IPS-15b (cell line): ENCODE results near the gene ANKLE1.

Experiments
- H3K27me3 ChIP-seq: one replicate; pipeline ENCODE4 v1.6.1; 2013; ENCODE audit warnings: low read length; ENCODE audit not compliant: control insufficient read depth, insufficient read depth
- H3K36me3 ChIP-seq: one replicate; pipeline ENCODE4 v1.6.1; 2013; ENCODE audit warnings: low read length; ENCODE audit not compliant: control insufficient read depth, insufficient read depth
- H3K4me1 ChIP-seq: one replicate; pipeline ENCODE4 v1.6.1; 2013; ENCODE audit warnings: mild to moderate bottlenecking, low read length; ENCODE audit not compliant: control insufficient read depth, insufficient read depth
- H3K4me3 ChIP-seq: one replicate; pipeline ENCODE4 v1.5.1; 2013; ENCODE audit warnings: low read depth, low read length
- H3K9ac ChIP-seq: one replicate; pipeline ENCODE4 v1.6.1; 2013; ENCODE audit warnings: low read depth, mild to moderate bottlenecking, low read length
- H3K9me3 ChIP-seq: one replicate; pipeline ENCODE4 v1.6.1; 2013; ENCODE audit warnings: mild to moderate bottlenecking, low read length; ENCODE audit not compliant: control insufficient read depth, insufficient read depth

Gene ANKLE1

DNA sequence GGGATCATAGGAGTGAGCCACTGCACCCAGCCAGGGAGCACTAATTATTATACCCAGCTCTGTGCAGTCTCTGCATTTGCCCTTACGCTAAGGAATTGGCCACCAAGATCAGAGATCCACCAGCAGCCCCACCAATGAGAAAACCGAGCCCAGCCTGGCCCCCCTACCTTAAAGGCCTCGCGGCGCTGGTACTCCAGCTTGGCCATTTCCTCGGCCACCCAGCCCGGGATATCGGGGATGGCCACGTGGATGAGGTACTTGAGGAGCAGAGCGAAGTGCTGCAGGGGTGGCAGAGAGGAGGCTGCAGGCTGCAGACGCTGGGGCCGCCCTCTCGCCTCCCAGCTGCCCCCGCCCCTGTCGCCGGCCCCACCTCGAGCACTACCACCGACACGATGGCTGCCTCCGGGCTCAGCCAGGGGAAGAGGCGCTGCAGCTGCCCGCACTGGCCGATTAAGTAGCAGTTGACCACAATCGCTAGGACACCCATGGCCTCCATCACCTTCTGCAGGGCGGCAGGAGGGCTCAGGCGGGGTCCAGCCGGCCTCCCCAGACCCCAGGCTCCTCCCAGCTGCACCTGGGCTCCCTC lies 45.5 kb downstream of the ANKLE1 start:
- Histone ChIP-seq H3K9ac (peak overlapping the region; percentile 56), H3K27me3 (peaks cover 12% of the 10 kb centered on the region), H3K9me3 (no peaks in the 10 kb centered on the region), H3K4me3 (peak overlapping the region; percentile 65), H3K4me1 (no peaks in the 10 kb centered on the region), H3K36me3 (peaks cover 9% of the 10 kb centered on the region)

GRCh38 chr19:17327654-17328516 lies 46.2 kb downstream of the ANKLE1 start:
- peak overlapping the region; percentile 65 for H3K4me3 ChIP-seq
- H3K9ac ChIP-seq, result peak overlapping the region; percentile 70
- peaks cover 12% of the 10 kb centered on the region for H3K27me3 ChIP-seq

GRCh38 chr19:17328517-17329365 lies 47.0 kb downstream of the ANKLE1 start:
- H3K4me3 ChIP-seq, result peak overlapping the region; percentile 65
- H3K36me3 ChIP-seq, result peaks cover 13% of the 10 kb centered on the region
- H3K4me1 ChIP-seq, result no peaks in the 10 kb centered on the region
- H3K9ac ChIP-seq, result peak overlapping the region; percentile 70
- H3K27me3 ChIP-seq, result peaks cover 12% of the 10 kb centered on the region
- H3K9me3 ChIP-seq, result no peaks in the 10 kb centered on the region

More at GRCh38 chr19:17327654-17328516, 46.2 kb downstream of the ANKLE1 start:
- Histone ChIP-seq H3K36me3 (peaks cover 9% of the 10 kb centered on the region), H3K4me1 (no peaks in the 10 kb centered on the region), H3K9me3 (no peaks in the 10 kb centered on the region)

DNA sequence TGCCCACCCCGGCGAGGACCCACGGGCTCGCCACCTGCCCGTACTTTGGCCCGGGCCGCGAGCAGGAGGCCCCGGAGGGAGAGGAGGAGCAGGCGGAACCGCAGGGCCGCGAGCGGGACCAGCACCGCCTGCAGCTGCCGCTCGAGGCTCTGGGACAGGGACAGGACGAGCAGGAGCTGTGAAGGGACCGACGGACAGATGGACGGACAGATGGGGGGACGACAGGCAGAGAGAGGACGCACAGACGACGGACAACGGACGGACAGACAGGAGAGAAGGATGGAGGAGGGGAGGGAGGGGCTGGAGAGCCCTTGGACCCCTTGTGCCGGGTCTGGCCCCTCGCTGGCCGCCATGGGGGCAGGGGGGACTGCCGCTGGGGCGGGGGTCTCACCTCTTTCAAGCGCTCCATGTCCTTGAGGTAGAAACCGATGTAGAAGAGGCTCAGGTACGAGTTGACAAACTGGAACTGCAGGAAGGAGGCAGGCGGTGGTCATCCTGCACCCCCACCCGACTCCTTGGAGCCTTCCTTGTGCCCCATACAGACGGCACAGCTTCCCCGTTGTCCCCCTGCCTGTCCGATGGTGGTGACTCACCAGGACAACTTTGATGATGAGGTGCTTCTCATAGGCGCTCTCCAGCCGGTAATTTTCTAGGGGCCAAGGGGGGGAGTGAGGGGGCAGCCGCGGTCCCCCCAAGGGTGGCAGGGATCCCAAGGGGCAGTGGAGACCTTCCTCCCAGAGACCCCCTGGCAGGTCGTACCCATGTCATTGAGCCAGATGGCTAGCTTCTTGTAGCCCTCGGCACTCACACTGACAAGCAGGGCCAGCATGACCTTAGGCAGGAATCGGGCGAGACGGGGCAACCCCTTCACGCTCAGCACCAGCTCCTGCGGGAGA lies 47.9 kb downstream of the ANKLE1 start:
- Histone ChIP-seq H3K9ac (no peak overlapping the region), H3K27me3 (peaks cover 12% of the 10 kb centered on the region), H3K9me3 (no peaks in the 10 kb centered on the region), H3K4me3 (peak overlapping the region; percentile 13), H3K4me1 (no peaks in the 10 kb centered on the region), H3K36me3 (peaks cover 12% of the 10 kb centered on the region)

GRCh38 chr19:17330262-17331044 lies 48.8 kb downstream of the ANKLE1 start:
- Histone ChIP-seq H3K36me3 (peaks cover 6% of the 10 kb centered on the region), H3K9me3 (no peaks in the 10 kb centered on the region), H3K9ac (no peak overlapping the region), H3K4me1 (no peaks in the 10 kb centered on the region), H3K27me3 (peaks cover 12% of the 10 kb centered on the region), H3K4me3 (no peak overlapping the region)

DNA sequence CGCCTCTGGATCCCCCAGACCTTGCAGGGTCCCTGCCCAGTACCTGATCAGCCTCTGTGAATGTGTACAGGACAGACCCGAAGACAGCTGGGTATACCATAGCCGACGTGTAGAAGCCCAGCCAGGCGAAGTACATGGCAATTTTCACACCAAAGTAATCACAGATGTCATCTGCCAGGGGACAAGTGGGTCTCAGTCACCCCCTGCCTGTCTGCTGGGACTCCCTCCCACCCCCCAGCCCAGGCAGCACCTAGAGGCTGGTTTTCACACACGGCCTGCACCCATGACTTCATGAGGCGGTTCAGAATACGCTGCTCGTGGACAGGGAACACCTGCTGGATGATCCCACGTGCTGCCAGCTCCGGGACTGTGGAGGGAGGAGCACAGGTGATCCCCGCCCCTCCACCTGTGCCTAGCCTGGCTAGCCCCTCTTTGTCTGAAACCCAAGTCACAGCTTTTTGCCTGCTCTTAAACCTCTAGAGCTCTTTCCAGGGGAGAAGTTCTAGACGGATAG lies 49.4 kb downstream of the ANKLE1 start:
- no peaks in the 10 kb centered on the region for H3K4me1 ChIP-seq
- H3K36me3 ChIP-seq, result peaks cover 6% of the 10 kb centered on the region
- H3K9ac ChIP-seq, result no peak overlapping the region

GRCh38 chr19:17332360-17332676 lies 50.6 kb downstream of the ANKLE1 start:
- Histone ChIP-seq H3K36me3 (peaks cover 5% of the 10 kb centered on the region), H3K4me3 (no peak overlapping the region), H3K4me1 (no peaks in the 10 kb centered on the region), H3K27me3 (peaks cover 12% of the 10 kb centered on the region), H3K9me3 (no peaks in the 10 kb centered on the region), H3K9ac (no peak overlapping the region)

More for the DNA sequence above, 49.4 kb downstream of the ANKLE1 start:
- no peaks in the 10 kb centered on the region for H3K9me3 ChIP-seq
- no peak overlapping the region for H3K4me3 ChIP-seq
- peaks cover 12% of the 10 kb centered on the region for H3K27me3 ChIP-seq

- H3K4me1 ChIP-seq, result no peaks in the 10 kb centered on the region
- H3K9ac ChIP-seq, result no peak overlapping the region
- H3K36me3 ChIP-seq, result peaks cover 3% of the 10 kb centered on the region
- H3K27me3 ChIP-seq, result peaks cover 12% of the 10 kb centered on the region
- no peaks in the 10 kb centered on the region for H3K9me3 ChIP-seq
- H3K4me3 ChIP-seq, result peak overlapping the region; percentile 22
Measured at GRCh38 chr19:17332677-17333581, 51.2 kb downstream of the ANKLE1 start.

GRCh38 chr19:17333611-17334413 lies 52.1 kb downstream of the ANKLE1 start:
- peaks cover 7% of the 10 kb centered on the region for H3K36me3 ChIP-seq
- H3K4me3 ChIP-seq, result peak overlapping the region; percentile 78

More at GRCh38 chr19:17333611-17334413, 52.1 kb downstream of the ANKLE1 start:
- no peaks in the 10 kb centered on the region for H3K9me3 ChIP-seq
- peaks cover 2% of the 10 kb centered on the region for H3K4me1 ChIP-seq
- peaks cover 12% of the 10 kb centered on the region for H3K27me3 ChIP-seq
- H3K9ac ChIP-seq, result no peak overlapping the region
